H1 (cell line): ENCODE data around the gene BCKDHA. TPM values are rescaled to one million over a fixed set of nuclear protein-coding genes. Genes with fewer than 3 reads are reported as not detected.

Experiments
- CTCF ChIA-PET: fragments of 300-600 bp; sonication (Branson Sonifier 250); formaldehyde crosslinking; loops from one replicate; lab custom pipeline; 2021; ENCODE audit not compliant: partially characterized antibody; lab: Charles Lee
- POLR2A ChIA-PET: fragments of 300-600 bp; sonication (Branson Sonifier 250); formaldehyde crosslinking; loops from one replicate; lab custom pipeline; 2021; ENCODE audit warnings: inconsistent platforms; ENCODE audit not compliant: partially characterized antibody; lab: Charles Lee
- DNase-seq, 2 experiments: peaks; one replicate each; pipeline versions ENCODE4 v3.0.0 to v3.0.0-alpha.2; 2010 to 2022; ENCODE audit warnings: low spot score in 2 of 2, low read depth in 1 of 2, mixed read lengths in 1 of 2
- FAIRE-seq: peaks from 2 replicates; lab custom pipeline; 2011; peaks lifted over from hg19 to GRCh38; lab: Jason Lieb, UNC
- H2AFZ ChIP-seq: 2 replicates; pipeline ENCODE4 v1.8.1; 2012; ENCODE audit warnings: low read length, inconsistent platforms
- H2AK5ac ChIP-seq: 2 replicates; pipeline ENCODE4 v1.6.1; 2013; ENCODE audit warnings: low read depth, low read length
- H2BK120ac ChIP-seq: replicated peaks from 2 replicates; pipeline ENCODE3; 2013; ENCODE audit warnings: low read depth, low read length, inconsistent platforms
- H2BK12ac ChIP-seq: 2 replicates; pipeline ENCODE4 v1.6.1; 2013; ENCODE audit warnings: low read depth, low read length
- H2BK15ac ChIP-seq: 2 replicates; pipeline ENCODE4 v1.6.1; 2013; ENCODE audit warnings: low read length
- H2BK20ac ChIP-seq: 2 replicates; pipeline ENCODE4 v1.6.1; 2013; ENCODE audit warnings: low read length
- H2BK5ac ChIP-seq: 2 replicates; pipeline ENCODE4 v1.6.1; 2013; ENCODE audit warnings: low read depth, low read length
- H3K14ac ChIP-seq: 2 replicates; pipeline ENCODE4 v1.6.1; 2013; ENCODE audit warnings: inconsistent platforms; ENCODE audit not compliant: insufficient read length
- H3K18ac ChIP-seq: 2 replicates; pipeline ENCODE4 v1.6.1; 2013; ENCODE audit warnings: low read length; ENCODE audit errors: extremely low read depth
- H3K23ac ChIP-seq: 2 replicates; pipeline ENCODE4 v1.6.1; 2013; ENCODE audit warnings: inconsistent platforms; ENCODE audit not compliant: insufficient read length
- H3K23me2 ChIP-seq: 2 replicates; pipeline ENCODE4 v1.6.1; 2013; ENCODE audit warnings: low read depth, low read length
- H3K27ac ChIP-seq: 2 replicates; pipeline ENCODE4 v1.6.1; 2011; ENCODE audit warnings: low read depth, low read length, inconsistent platforms
- H3K27me3 ChIP-seq, 4 experiments: replicated peaks in 1 of 4; 1 replicate in 1 of 4; 2 replicates in 3 of 4; pipeline versions ENCODE4 v1.6.1 to v1.8.1; 2011 to 2013; ENCODE audit warnings: low read length in 3 of 4, mild to moderate bottlenecking in 3 of 4, inconsistent platforms in 2 of 4, mixed read lengths in 2 of 4, moderate library complexity in 1 of 4; ENCODE audit not compliant: control insufficient read depth in 3 of 4, insufficient read depth in 3 of 4; ENCODE audit errors: extremely low read depth in 1 of 4
- H3K36me3 ChIP-seq, 4 experiments: 2 replicates each; pipeline versions ENCODE4 v1.6.1 to v1.8.1; 2011 to 2013; ENCODE audit warnings: mild to moderate bottlenecking in 4 of 4, low read length in 3 of 4, moderate library complexity in 2 of 4, control low read depth in 1 of 4, inconsistent platforms in 1 of 4; ENCODE audit not compliant: insufficient read depth in 4 of 4, control insufficient read depth in 2 of 4
- H3K4ac ChIP-seq: replicated peaks from 2 replicates; pipeline ENCODE3; 2013; ENCODE audit warnings: low read length, low read depth, mixed read lengths, inconsistent platforms; ENCODE audit not compliant: insufficient read length
- H3K4me1 ChIP-seq, 4 experiments: replicated peaks in 1 of 4; 1 replicate in 1 of 4; 2 replicates in 3 of 4; pipeline versions ENCODE4 v1.6.1 to v1.8.1; 2011 to 2013; ENCODE audit warnings: low read length in 3 of 4, inconsistent platforms in 2 of 4, mixed read lengths in 1 of 4; ENCODE audit not compliant: insufficient read depth in 4 of 4, control insufficient read depth in 3 of 4
- H3K4me2 ChIP-seq, 2 experiments: 2 replicates each; pipeline versions ENCODE4 v1.6.1 to v1.8.1; 2011 to 2013; ENCODE audit warnings: low read depth in 2 of 2, low read length in 2 of 2, control low read depth in 1 of 2, inconsistent platforms in 1 of 2, mild to moderate bottlenecking in 1 of 2; ENCODE audit not compliant: insufficient read depth in 1 of 2
- H3K4me3 ChIP-seq, 4 experiments: fragments of 200-600, 300-600 bp in 1 of 4; sonication (generic), shearing (Covaris generic), sonication (Bioruptor Twin) in 1 of 4; 2 replicates each; pipeline versions ENCODE4 v1.5.1 to v1.8.1; 2011 to 2016; ENCODE audit warnings: low read length in 4 of 4, low read depth in 3 of 4, control low read depth in 2 of 4, inconsistent platforms in 2 of 4, mild to moderate bottlenecking in 2 of 4, mixed read lengths in 1 of 4, moderate library complexity in 1 of 4; ENCODE audit not compliant: insufficient read depth in 2 of 4; ENCODE audit errors: extremely low read depth in 1 of 4
- H3K56ac ChIP-seq: replicated peaks from 2 replicates; pipeline ENCODE3; 2013; ENCODE audit warnings: low read depth, mild to moderate bottlenecking, mixed read lengths, low read length, inconsistent platforms; ENCODE audit not compliant: insufficient read length
- H3K79me1 ChIP-seq: 2 replicates; pipeline ENCODE4 v1.6.1; 2013; ENCODE audit warnings: low read depth, low read length, control low read depth
- H3K79me2 ChIP-seq, 2 experiments: 2 replicates each; pipeline versions ENCODE4 v1.6.1 to v1.8.1; 2012 to 2013; ENCODE audit warnings: low read length in 2 of 2, mild to moderate bottlenecking in 2 of 2, inconsistent platforms in 1 of 2; ENCODE audit not compliant: insufficient read depth in 2 of 2, control insufficient read depth in 1 of 2
- H3K9ac ChIP-seq, 4 experiments: replicated peaks in 1 of 4; 1 replicate in 1 of 4; 2 replicates in 3 of 4; pipeline versions ENCODE4 v1.6.1 to v1.8.1; 2011 to 2013; ENCODE audit warnings: low read depth in 3 of 4, low read length in 3 of 4, control low read depth in 2 of 4, mild to moderate bottlenecking in 2 of 4, moderate library complexity in 2 of 4, inconsistent platforms in 1 of 4; ENCODE audit errors: extremely low read depth in 1 of 4
- H3K9me3 ChIP-seq, 2 experiments: 2 replicates each; pipeline versions ENCODE4 v1.6.1 to v1.8.1; 2012 to 2013; ENCODE audit warnings: mild to moderate bottlenecking in 2 of 2, moderate library complexity in 2 of 2, control low read depth in 1 of 2, inconsistent platforms in 1 of 2, low read depth in 1 of 2, low read length in 1 of 2, mixed read lengths in 1 of 2; ENCODE audit not compliant: insufficient read depth in 2 of 2
- H4K20me1 ChIP-seq, 2 experiments: replicated peaks in 1 of 2; 2 replicates each; pipeline versions ENCODE3 to v1.8.1; 2011 to 2013; ENCODE audit warnings: inconsistent platforms in 2 of 2, low read length in 2 of 2, mild to moderate bottlenecking in 1 of 2; ENCODE audit not compliant: insufficient read depth in 2 of 2, control insufficient read depth in 1 of 2
- H4K5ac ChIP-seq: 2 replicates; pipeline ENCODE4 v1.6.1; 2013; ENCODE audit warnings: low read length, low read depth, mixed read lengths, inconsistent platforms; ENCODE audit not compliant: insufficient read length
- H4K8ac ChIP-seq: 2 replicates; pipeline ENCODE4 v1.8.0; 2013; ENCODE audit warnings: mild to moderate bottlenecking, moderate library complexity, low read length, inconsistent platforms; ENCODE audit not compliant: insufficient read depth; ENCODE audit errors: extremely low read depth
- H4K91ac ChIP-seq: replicated peaks from 2 replicates; pipeline ENCODE3; 2013; ENCODE audit warnings: low read length, mixed read lengths, inconsistent platforms; ENCODE audit not compliant: insufficient read length
- CREB1 ChIP-seq: IDR thresholded peaks from 2 replicates; pipeline ENCODE4 v1.6.1; 2012; ENCODE audit warnings: inconsistent platforms
- MAX ChIP-seq: IDR thresholded peaks from 2 replicates; pipeline ENCODE4 v1.6.1; 2012; ENCODE audit warnings: inconsistent platforms
- NRF1 ChIP-seq: IDR thresholded peaks from 2 replicates; pipeline ENCODE4 v1.6.1; 2011; ENCODE audit warnings: mild to moderate bottlenecking, low read depth, low read length, improper control_type of control experiment
- PHF8 ChIP-seq: fragments of 200-600 bp; sonication (generic); conservative IDR thresholded peaks from 2 replicates; pipeline ENCODE4 v1.7.1; 2012; ENCODE audit warnings: low read depth, mild to moderate bottlenecking, inconsistent platforms, low read length, moderate library complexity
- RAD21 ChIP-seq, 2 experiments: IDR thresholded peaks in 1 of 2; conservative IDR thresholded peaks in 1 of 2; 2 replicates each; pipeline ENCODE4 v1.6.1; 2011; ENCODE audit warnings: low read depth in 2 of 2, low read length in 2 of 2, improper control_type of control experiment in 1 of 2, inconsistent platforms in 1 of 2, mild to moderate bottlenecking in 1 of 2, moderate library complexity in 1 of 2
- RFX5 ChIP-seq: IDR thresholded peaks from 2 replicates; pipeline ENCODE4 v1.6.1; 2011; ENCODE audit warnings: low read depth, low read length, improper control_type of control experiment, borderline replicate concordance
- RXRA ChIP-seq: IDR thresholded peaks from 2 replicates; pipeline ENCODE4 v1.6.1; 2011; ENCODE audit warnings: low read depth, mild to moderate bottlenecking, low read length, moderate library complexity; ENCODE audit not compliant: insufficient read depth
- SIX5 ChIP-seq: IDR thresholded peaks from 2 replicates; pipeline ENCODE4 v1.6.1; 2011; ENCODE audit warnings: mild to moderate bottlenecking, low read depth, low read length
- TBP ChIP-seq: IDR thresholded peaks from 2 replicates; pipeline ENCODE4 v1.6.1; 2011; ENCODE audit warnings: low read depth, low read length, improper control_type of control experiment
- WGBS, 2 experiments: shearing (Covaris generic) in 1 of 2; methylation state at CpG; one replicate each; pipeline versions ENCODE4 v1.1.6 to v1.1.7; 2013 to 2015; ENCODE audit warnings: low lambda C conversion rate in 2 of 2, mixed read lengths in 2 of 2, inconsistent platforms in 1 of 2, low coverage in 1 of 2, missing lambda C conversion rate in 1 of 2; ENCODE audit not compliant: insufficient replicate concordance in 2 of 2, insufficient coverage in 1 of 2, insufficient read length in 1 of 2; ENCODE audit errors: extremely low coverage in 1 of 2, missing lambda C conversion rate in 1 of 2; 5-methylcytosine and 5-hydroxymethylcytosine counted together
- polyA plus RNA-seq, 7 experiments: library from polyadenylated mRNA; depleted of rRNA in 3 of 7; stranded (reverse) in 5 of 7; unstranded in 2 of 7; fragments of >200 nt in 5 of 7; fragments of 200-250 nt in 2 of 7; gene quantifications; 1 replicate in 5 of 7; 2 replicates in 1 of 7; 4 replicates in 1 of 7; pipeline versions ENCODE4 v1.2.1 to v1.2.3, GENCODE V29; 2011 to 2013; ENCODE audit warnings: missing spikeins in 2 of 7, mixed read lengths in 2 of 7
- total RNA-seq: library from RNA; stranded (reverse); fragmentation: NEBNext Ultra II Directional; extraction: Animal tissue kit (Norgen Biotek cat#: 25700); gene quantifications from 2 replicates; pipeline ENCODE4 v1.2.1, GENCODE V29; 2021

Gene BCKDHA
- total and polyA plus RNA-seq, 2 of the 8 experiments (the other 6 are each of a cell fraction or from before 2014, with no cell fraction given) = 14.2 to 69.6 TPM

- 3% methylated on average over 55 of the region's 56 CpGs; no CpG with 5 or more reads in 1 of the 2 experiments for WGBS, 2 experiments
- H3K4me2 ChIP-seq = peak within 1 kb of the TSS; percentile 82 to 83
- FAIRE-seq = peak; percentile 81
- TF ChIP-seq PHF8 = peak; percentile 82
- peak; percentile 83 for TF ChIP-seq NRF1
- no peak for TF ChIP-seq RXRA
- no peak for TF ChIP-seq RAD21 (IDR thresholded peaks at IDR 0.05 in 1 of 2, conservative IDR thresholded peaks at IDR 0.05 in 1 of 2; ENCODE audit: low read depth in 2 of 2, low read length in 2 of 2)
- TF ChIP-seq RFX5 = no peak
- 0 out of 2 replicates have a peak, but pooled peaks have one; percentile 12 for TF ChIP-seq MAX
- TF ChIP-seq TBP = peak; percentile 68
- peak; percentile 85 for TF ChIP-seq CREB1
- peak; percentile 22; the same call in 1 of the 2 replicates for TF ChIP-seq SIX5
Measured at GRCh38 chr19:41363753-41364523, 33.7 kb upstream of the BCKDHA start, which contains the start of gene B9D2. Gene B9D2 (minus strand): TSS chr19:41364149. CDS start chr19:41363519, 630 bp downstream.

More at GRCh38 chr19:41363753-41364523, 33.7 kb upstream of the BCKDHA start, which contains the start of gene B9D2:
- H2AK5ac ChIP-seq = peak within 1 kb of the TSS; percentile 95
- no peaks in the 10 kb centered on the region for H3K36me3 ChIP-seq
- ChIA-PET CTCF (interaction anchor here (0.6 to 4.6 kb wide), 8 partner anchors 9 to 238 kb away, joined by 3 to 37 read pairs (median 4); partner anchors contain the start of genes TGFB1 and TMEM91), POLR2A (interaction anchor here (0.6 to 3.1 kb wide), 14 partner anchors 10 to 505 kb away, joined by 3 to 29 read pairs (median 5); partner anchors contain the start of genes B3GNT8, DMAC2, HNRNPUL1 and TGFB1)
- H3K27ac ChIP-seq = peak within 1 kb of the TSS; percentile 98
- H4K5ac ChIP-seq = peak within 1 kb of the TSS; percentile 91
- H2BK20ac ChIP-seq = peak within 1 kb of the TSS; percentile 61; the same call in 1 of the 2 replicates
- H3K27me3 ChIP-seq = no peaks in the 10 kb centered on the region
- peak within 1 kb of the TSS; percentile 66 for H3K56ac ChIP-seq
- peak within 1 kb of the TSS; percentile 1 for H4K91ac ChIP-seq
- H3K18ac ChIP-seq = peak within 1 kb of the TSS; percentile 93
- no peaks in the 10 kb centered on the region for H4K20me1 ChIP-seq
- H2BK5ac ChIP-seq = peak within 1 kb of the TSS; percentile 93
- H3K4me1 ChIP-seq = peaks cover 0 to 6% (median 2%) of the 10 kb centered on the region in 4 experiments; a peak in 2 of 7 replicates
- H2AFZ ChIP-seq = peak within 1 kb of the TSS; percentile 97
- peak within 1 kb of the TSS; percentile 97 for H2BK12ac ChIP-seq
- peak within 1 kb of the TSS; percentile 98; the same call in 1 of the 2 replicates for H4K8ac ChIP-seq
- no peaks in the 10 kb centered on the region for H3K79me2 ChIP-seq
- H2BK120ac ChIP-seq = peak within 1 kb of the TSS; percentile 11
- H3K9me3 ChIP-seq = no peaks in the 10 kb centered on the region
- DNase-seq = peak; percentile 93 to 97
- peaks cover 6% of the 10 kb centered on the region for H3K79me1 ChIP-seq
- H3K4me3 ChIP-seq = peak within 1 kb of the TSS; percentile 84 to 95 (median 90)
- no peak within 1 kb of the TSS for H3K14ac ChIP-seq
- peak within 1 kb of the TSS; percentile 73 to 97 (median 96) for H3K9ac ChIP-seq
- H3K4ac ChIP-seq = peak within 1 kb of the TSS; percentile 87
- no peak within 1 kb of the TSS for H3K23ac ChIP-seq
- H2BK15ac ChIP-seq = peak within 1 kb of the TSS; percentile 61; the same call in 1 of the 2 replicates
- H3K23me2 ChIP-seq = peaks cover 6% of the 10 kb centered on the region
